NCI-H2029 (cell line): ENCODE results near the gene USP7.
"Not testable (repeated sequence)": the region's sequence is repeated elsewhere in the genome, so short reads cannot be mapped to it uniquely, and the experiment has no call there.

Experiments used
- DNase-seq: peaks from one replicate; lab custom pipeline; 2025; lab: John Stamatoyannopoulos, UW

Gene USP7

DNA sequence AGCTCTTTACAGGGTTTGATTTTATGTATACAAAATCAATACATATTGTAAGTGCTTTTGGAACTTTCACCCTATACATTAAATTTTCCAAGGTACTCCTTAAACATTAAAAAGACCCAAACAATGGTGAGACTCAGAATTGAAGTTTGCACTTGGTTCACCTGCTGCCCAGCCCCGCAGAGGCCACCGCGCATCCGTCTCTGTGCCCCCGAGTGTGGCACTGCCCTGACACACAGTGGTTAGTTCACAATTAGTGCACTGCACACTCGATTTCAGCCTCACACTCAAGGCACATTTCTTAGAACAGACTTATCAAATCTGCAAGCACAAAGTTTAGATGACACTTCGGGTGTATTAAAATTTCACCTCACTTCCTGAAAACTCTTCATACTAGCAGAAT, 38.3 kb downstream of the USP7 start:
- DNase-seq: no peak

- peak; percentile 46 for DNase-seq
Observed at GRCh38 chr16:8924214-8924613, 39.5 kb downstream of the USP7 start.

DNA sequence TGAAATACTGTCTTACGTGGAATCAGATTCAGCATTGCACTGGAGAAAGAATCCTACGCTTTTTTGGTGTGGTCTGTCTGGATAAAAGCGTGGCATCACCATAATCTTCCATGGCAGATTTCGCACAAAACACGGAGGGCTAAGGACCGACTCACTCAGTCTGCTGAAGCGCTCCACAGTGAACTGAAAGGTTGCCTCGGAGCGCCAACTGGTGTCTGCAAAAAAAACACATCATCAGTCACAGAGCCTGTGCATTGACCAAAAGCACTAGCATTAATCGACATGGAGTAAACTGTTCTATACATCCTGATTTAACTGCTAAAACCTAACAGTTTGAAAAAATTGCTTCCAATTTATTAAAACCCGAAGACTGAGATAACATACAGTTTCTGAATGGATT, 40.5 kb downstream of the USP7 start:
- no peak for DNase-seq

DNA sequence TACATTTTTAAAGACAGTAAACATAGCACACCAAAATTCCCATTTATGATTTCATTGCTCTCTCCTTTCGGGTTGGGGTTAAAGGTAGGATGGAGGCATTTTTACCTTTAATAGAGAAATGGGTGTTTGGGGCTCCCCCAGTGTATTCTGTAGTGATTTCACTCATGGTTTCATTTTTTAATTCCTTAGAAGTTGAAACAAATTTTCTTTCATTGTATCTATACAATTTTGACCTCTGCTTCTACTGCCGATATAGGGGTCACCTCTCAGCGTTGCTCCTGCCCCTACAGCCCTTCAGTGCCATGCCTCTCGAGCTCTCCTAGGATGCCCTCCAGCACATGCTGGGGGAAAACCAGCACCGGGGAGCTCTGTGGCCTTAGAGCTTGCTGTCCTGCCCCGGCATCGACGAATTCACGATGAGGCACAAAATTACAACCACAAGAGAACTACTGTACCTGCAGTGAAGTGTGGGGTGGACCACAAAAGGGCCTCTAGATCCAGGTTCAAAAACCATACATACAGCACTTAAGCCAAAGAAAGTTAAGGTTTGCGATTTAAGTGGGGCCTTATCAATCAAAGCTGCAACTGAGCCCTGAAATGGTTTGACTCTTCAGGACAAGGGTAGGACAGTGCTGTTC, 42.2 kb downstream of the USP7 start:
- DNase-seq: no peak

GRCh38 chr16:8920645-8921346, 42.9 kb downstream of the USP7 start:
- no peak for DNase-seq

DNA sequence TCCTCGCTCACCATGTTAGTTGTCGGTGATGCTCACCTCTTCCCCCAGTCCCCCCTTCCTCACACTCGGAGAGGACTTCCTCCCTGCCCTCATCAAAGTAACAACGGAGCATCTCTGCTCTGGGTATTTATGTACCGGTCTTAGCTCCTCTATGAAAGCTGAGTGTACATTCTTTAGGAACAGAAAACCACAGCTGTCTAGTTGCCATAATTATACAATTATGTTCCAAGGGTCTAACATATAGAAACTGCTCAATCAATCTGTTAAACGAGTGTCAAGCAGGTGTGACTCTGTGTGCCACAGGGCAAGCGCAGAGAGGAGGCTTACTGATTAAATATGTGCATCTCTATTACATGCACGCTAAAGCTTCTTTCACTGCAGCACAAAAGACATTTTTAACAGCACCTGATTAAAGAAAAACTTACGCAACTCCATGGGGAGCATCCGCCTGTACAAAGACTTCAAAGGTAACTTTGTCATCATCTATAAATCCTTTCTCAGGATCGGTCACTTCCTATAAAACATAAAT, 43.7 kb downstream of the USP7 start:
- no peak for DNase-seq

DNA sequence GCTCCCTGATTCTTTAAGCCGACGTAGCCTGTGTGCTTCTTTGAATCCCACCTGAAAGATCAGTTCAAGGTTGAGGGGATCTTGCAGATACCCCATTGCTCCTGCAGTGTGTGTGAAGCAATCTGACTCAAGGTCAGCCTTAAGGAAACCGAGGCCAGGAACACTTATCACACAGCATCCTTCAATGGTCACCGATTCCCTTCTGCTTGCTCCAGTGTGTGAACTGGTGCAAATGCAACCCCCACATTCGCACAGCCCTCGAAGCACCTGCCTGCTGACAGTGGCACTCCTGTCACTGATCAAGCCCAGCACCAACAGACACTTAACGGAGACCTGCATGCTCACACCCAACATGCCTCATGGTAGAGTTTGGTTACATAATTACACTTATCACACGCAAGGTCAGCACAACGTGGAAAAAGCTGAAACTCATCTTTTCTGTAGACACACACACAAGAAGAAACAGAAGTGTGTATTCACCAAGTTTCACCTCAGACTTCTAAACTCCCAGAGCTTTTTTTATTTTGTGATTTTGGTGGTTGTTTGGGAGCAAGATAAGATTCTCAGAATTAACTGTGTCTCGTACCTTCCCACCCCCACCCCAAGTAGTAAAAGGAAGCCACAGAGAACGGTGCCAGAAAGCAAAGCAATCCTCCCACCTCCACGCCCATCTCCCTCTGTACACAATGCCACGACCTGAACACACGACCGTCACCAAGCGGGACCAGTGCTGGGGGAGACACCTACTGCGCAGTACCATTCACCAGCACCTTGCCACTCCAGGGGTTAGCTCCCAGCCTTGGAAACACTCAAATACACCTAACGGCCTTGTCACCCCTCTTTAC, 44.4 kb downstream of the USP7 start:
- no peak for DNase-seq

DNA sequence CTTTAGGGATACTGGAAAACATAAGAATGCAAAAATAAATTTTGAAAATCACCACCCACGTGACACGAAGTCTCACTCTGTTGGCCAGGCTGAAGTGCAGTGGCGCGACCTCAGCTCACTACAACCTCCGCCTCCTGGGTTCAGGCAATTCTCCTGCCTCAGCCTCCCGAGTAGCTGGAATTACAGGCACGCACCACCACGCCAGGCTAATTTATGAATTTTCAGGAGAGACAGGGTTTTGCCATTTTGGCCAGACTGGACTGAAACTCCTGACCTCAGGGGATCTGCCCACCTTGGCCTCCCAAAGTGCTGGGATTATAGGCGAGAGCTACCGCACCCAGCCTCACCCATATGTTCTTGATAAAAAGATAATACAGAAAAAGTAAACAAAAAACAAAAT, 46.4 kb downstream of the USP7 start:
- not testable (repeated sequence) for DNase-seq

DNA sequence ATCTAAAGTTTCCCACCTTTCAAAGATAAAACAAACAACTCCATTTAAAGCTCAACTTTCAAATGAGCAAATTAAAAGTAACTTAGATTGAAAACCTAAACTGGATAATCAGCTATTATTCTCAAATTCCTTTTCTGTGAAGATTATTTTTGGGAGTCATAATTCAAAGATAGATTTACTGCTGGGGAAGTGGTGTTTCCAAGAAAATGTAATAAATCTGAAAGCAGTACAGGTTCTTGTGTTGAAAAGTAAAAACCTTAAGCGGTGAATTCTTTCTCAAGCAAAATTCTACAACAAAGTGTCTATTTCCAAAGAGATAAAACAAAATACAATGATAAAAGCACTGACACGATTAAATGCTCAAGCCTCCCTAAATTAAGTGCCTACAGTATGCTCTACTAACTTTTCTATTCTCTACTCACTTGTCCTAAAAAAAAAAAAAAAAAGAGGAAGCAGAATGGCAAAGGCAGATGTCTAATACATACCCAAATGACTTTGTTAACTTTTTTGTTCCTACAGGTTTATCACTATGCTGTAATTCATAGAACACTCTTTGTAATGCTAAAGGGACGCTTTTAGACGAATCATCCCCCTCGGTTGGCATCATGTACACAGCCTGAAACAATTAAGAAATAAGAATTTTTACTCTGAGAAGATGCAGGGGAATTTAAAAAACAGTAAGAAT, 47.0 kb downstream of the USP7 start:
- no peak for DNase-seq

GRCh38 chr16:8915722-8916301, 47.9 kb downstream of the USP7 start:
- no peak for DNase-seq

DNA sequence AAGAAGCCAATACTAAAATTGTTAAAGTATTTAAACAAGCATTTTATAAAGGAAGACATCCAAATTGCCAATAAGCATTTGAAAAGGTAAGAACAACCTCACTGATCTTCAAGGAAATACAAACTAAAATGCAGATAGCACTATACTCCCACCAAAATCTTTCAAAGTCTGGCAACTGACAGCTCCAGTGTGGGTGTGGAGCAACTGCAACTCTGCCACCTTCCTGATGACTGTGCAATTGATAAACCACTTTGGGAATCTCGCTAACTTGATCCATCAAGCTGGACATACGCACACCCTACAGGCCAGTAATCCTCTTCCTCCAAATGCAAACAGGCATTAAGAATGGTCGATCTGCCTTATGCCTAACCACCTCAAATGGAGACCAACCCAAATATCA, 49.6 kb downstream of the USP7 start:
- no peak for DNase-seq

DNA sequence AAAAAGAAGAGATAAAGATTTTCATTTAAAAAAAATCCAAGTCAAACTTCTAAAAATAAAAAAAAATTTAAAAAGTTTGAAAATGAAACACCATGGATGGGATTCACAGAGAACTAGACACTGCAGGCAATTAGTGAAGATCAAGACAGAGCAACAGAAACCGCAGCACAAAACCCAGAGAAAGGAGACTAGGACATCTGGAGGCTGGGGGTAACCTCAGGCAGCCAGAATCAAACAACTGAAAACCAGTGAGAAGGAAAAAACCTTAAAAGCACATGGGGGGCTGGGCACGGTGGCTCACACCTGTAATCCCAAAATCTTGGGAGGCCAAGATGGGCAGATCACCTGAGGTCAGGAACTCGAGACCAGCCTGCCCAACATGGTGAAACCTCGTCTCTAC, 50.9 kb downstream of the USP7 start:
- no peak for DNase-seq

- DNase-seq: no peak
Observed at GRCh38 chr16:8910811-8911210, 52.9 kb downstream of the USP7 start.

- no peak for DNase-seq
Observed at GRCh38 chr16:8908810-8909468, 54.8 kb downstream of the USP7 start.

- DNase-seq: no peak
Observed at GRCh38 chr16:8907096-8907495, 56.6 kb downstream of the USP7 start.

- DNase-seq: no peak
Observed at GRCh38 chr16:8905795-8906591, 57.7 kb downstream of the USP7 start.

GRCh38 chr16:8905168-8905762, 58.4 kb downstream of the USP7 start:
- DNase-seq: no peak

GRCh38 chr16:8904018-8904430, 59.7 kb downstream of the USP7 start:
- no peak for DNase-seq

DNA sequence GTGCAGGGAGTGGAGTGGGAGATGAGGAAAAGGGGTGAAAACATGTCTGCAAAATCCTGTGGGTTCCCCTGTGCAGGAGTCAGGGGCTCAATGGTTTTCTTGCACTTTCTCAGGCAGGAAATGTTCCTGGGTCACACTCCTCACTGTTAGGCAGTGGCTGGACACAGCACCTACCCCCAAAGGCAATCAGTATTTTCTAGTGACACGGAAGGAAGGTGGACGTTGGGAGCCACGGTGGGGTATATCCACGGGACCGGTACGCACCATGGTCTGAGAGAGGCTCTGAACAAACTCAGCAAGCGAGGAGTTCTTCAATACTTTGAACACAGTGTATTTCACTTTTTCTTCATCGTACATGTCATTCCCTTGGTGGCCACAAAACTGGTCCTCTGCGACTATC, 60.7 kb downstream of the USP7 start:
- no peak for DNase-seq

GRCh38 chr16:8901320-8901861, 62.3 kb downstream of the USP7 start:
- DNase-seq: no peak
